Measurements from ENCODE around the gene ANKS1B.

- no peak for TF ChIP-seq POLR2A (IDR thresholded peaks at IDR 0.05; ENCODE audit: low read length)
- TF ChIP-seq GATA1 (IDR thresholded peaks at IDR 0.05; ENCODE audit: low read depth, low read length), result no peak
These were observed 150.0 kb downstream of the ANKS1B start for GRCh38 chr12:99834710-99835109.

Data from erythroblast (primary cell).